Liver (tissue), 9 donors: ENCODE results near the gene FLNC. TPM values are rescaled to one million over a fixed set of nuclear protein-coding genes. Genes with fewer than 3 reads are reported as not detected.

Source experiments
- DNase-seq: peaks from one replicate; pipeline ENCODE4 v3.0.0-alpha.2; 2017; ENCODE audit warnings: low spot score
- H3K27ac ChIP-seq, 2 donors: one replicate each; pipeline ENCODE4 v1.7.0; 2013; ENCODE audit warnings: inconsistent platforms in 2 of 2, low read length in 2 of 2, control low read depth in 1 of 2, low read depth in 1 of 2, mild to moderate bottlenecking in 1 of 2
- H3K27me3 ChIP-seq, 4 donors: one replicate each; pipeline versions ENCODE4 v1.6.1 to v1.7.0; 2013; ENCODE audit warnings: low read length in 3 of 4, inconsistent platforms in 1 of 4, mild to moderate bottlenecking in 1 of 4, moderate library complexity in 1 of 4; ENCODE audit not compliant: control insufficient read depth in 4 of 4, insufficient read depth in 4 of 4
- H3K36me3 ChIP-seq, 4 donors: one replicate each; pipeline versions ENCODE4 v1.6.1 to v1.7.0; 2013; ENCODE audit warnings: low read length in 3 of 4, mild to moderate bottlenecking in 3 of 4, low read depth in 1 of 4, moderate library complexity in 1 of 4; ENCODE audit not compliant: control insufficient read depth in 4 of 4, insufficient read depth in 3 of 4
- H3K4me1 ChIP-seq, 4 donors: one replicate each; pipeline versions ENCODE4 v1.6.1 to v1.7.0; 2013; ENCODE audit warnings: low read length in 3 of 4, mild to moderate bottlenecking in 3 of 4, moderate library complexity in 1 of 4; ENCODE audit not compliant: control insufficient read depth in 4 of 4, insufficient read depth in 4 of 4
- H3K4me3 ChIP-seq, 3 donors: one replicate each; pipeline versions ENCODE4 v1.6.1 to v1.7.0; 2013; ENCODE audit warnings: low read length in 3 of 3, control low read depth in 1 of 3, low read depth in 1 of 3, mild to moderate bottlenecking in 1 of 3
- H3K9ac ChIP-seq, 2 donors: one replicate each; pipeline ENCODE4 v1.7.0; 2013; ENCODE audit warnings: low read length in 2 of 2, mild to moderate bottlenecking in 2 of 2, moderate library complexity in 2 of 2, control low read depth in 1 of 2, low read depth in 1 of 2
- H3K9me3 ChIP-seq, 4 donors: one replicate each; pipeline versions ENCODE4 v1.6.1 to v1.7.0; 2013; ENCODE audit warnings: low read length in 3 of 4; ENCODE audit not compliant: control insufficient read depth in 4 of 4
- ATF3 ChIP-seq: IDR thresholded peaks from 2 replicates; pipeline ENCODE4 v1.6.1; 2016; ENCODE audit warnings: antibody characterized with exemption
- CTCF ChIP-seq: fragments of 150-350 bp; IDR thresholded peaks from 2 replicates; pipeline ENCODE4 v1.5.1; 2017; ENCODE audit warnings: improper control_type of control experiment, low read depth, low read length; ENCODE audit not compliant: missing input control
- EGR1 ChIP-seq, 2 donors: IDR thresholded peaks; 2 replicates each; pipeline ENCODE4 v1.6.1; 2016 to 2018; ENCODE audit warnings: antibody characterized with exemption in 2 of 2, low read depth in 2 of 2
- FOXA1 ChIP-seq: IDR thresholded peaks from 2 replicates; pipeline ENCODE4 v1.6.1; 2016; ENCODE audit warnings: antibody characterized with exemption
- FOXA2 ChIP-seq: IDR thresholded peaks from 2 replicates; pipeline ENCODE4 v1.6.1; 2016; ENCODE audit warnings: antibody characterized with exemption
- GABPA ChIP-seq, 2 donors: IDR thresholded peaks in 1 of 2; conservative IDR thresholded peaks in 1 of 2; 2 replicates each; pipeline ENCODE4 v1.6.1; 2016; ENCODE audit warnings: antibody characterized with exemption in 2 of 2, mild to moderate bottlenecking in 1 of 2, moderate library complexity in 1 of 2
- HNF4A ChIP-seq, 2 donors: conservative IDR thresholded peaks; 2 replicates each; pipeline ENCODE4 v1.6.1; 2016; ENCODE audit warnings: antibody characterized with exemption in 2 of 2, mild to moderate bottlenecking in 2 of 2
- HNF4G ChIP-seq: IDR thresholded peaks from 2 replicates; pipeline ENCODE4 v1.6.1; 2016; ENCODE audit warnings: antibody characterized with exemption
- JUND ChIP-seq, 2 donors: IDR thresholded peaks; 2 replicates each; pipeline ENCODE4 v1.6.1; 2016; ENCODE audit warnings: antibody characterized with exemption in 2 of 2
- MAX ChIP-seq: IDR thresholded peaks from 2 replicates; pipeline ENCODE4 v1.6.1; 2016; ENCODE audit warnings: antibody characterized with exemption
- NR2F2 ChIP-seq: IDR thresholded peaks from 2 replicates; pipeline ENCODE4 v1.6.1; 2016; ENCODE audit warnings: antibody characterized with exemption
- RAD21 ChIP-seq, 2 donors: IDR thresholded peaks; 2 replicates each; pipeline ENCODE4 v1.6.1; 2016; ENCODE audit warnings: antibody characterized with exemption in 2 of 2, mild to moderate bottlenecking in 2 of 2
- REST ChIP-seq: IDR thresholded peaks from 2 replicates; pipeline ENCODE4 v1.6.1; 2016; ENCODE audit warnings: antibody characterized with exemption, mild to moderate bottlenecking
- RXRA ChIP-seq, 2 donors: IDR thresholded peaks; 2 replicates each; pipeline ENCODE4 v1.6.1; 2017 to 2018; ENCODE audit warnings: antibody characterized with exemption in 2 of 2, mild to moderate bottlenecking in 1 of 2
- SP1 ChIP-seq: IDR thresholded peaks from 2 replicates; pipeline ENCODE4 v1.6.1; 2018; ENCODE audit warnings: antibody characterized with exemption, mild to moderate bottlenecking
- TAF1 ChIP-seq: conservative IDR thresholded peaks from 2 replicates; pipeline ENCODE4 v1.6.1; 2016; ENCODE audit warnings: antibody characterized with exemption, mild to moderate bottlenecking
- YY1 ChIP-seq: IDR thresholded peaks from 2 replicates; pipeline ENCODE4 v1.6.1; 2016; ENCODE audit warnings: antibody characterized with exemption, mild to moderate bottlenecking
- ZBTB33 ChIP-seq: IDR thresholded peaks from 2 replicates; pipeline ENCODE4 v1.6.1; 2016; ENCODE audit warnings: antibody characterized with exemption
- WGBS: extraction: QIAGEN DNeasy Blood & Tissue Kit; methylation state at CpG from one replicate; pipeline ENCODE4 v1.1.7; 2013; 5-methylcytosine and 5-hydroxymethylcytosine counted together
- polyA plus RNA-seq, 2 donors: library from polyadenylated mRNA; stranded (reverse) in 1 of 2; unstranded in 1 of 2; fragments of 200-250 nt in 1 of 2; fragments of >200 nt in 1 of 2; fragmentation: Nextera tagmentation in 1 of 2; extraction: Ambion mirVana in 1 of 2; gene quantifications; one replicate each; pipeline versions ENCODE4 v1.2.1 to v1.2.3, GENCODE V29; 2013 to 2015
- total RNA-seq, 2 donors: library from RNA; depleted of rRNA; stranded (reverse); fragments of >200 nt; gene quantifications; one replicate each; pipeline ENCODE4 v1.2.3, GENCODE V29; 2014
- donor health status: healthy.
- donor health status: healthy.
- donor health status: healthy.
- donor health status: healthy.
- donor health status: healthy.

The FLNC gene
- total and polyA plus RNA-seq, 4 donors, result 0.03 to 2.3 (median 0.53) TPM

GRCh38 chr7:128814499-128814898, 15.7 kb upstream of the FLNC start:
- Histone ChIP-seq H3K4me1 (no peaks in the 10 kb centered on the region), H3K27me3 (no peaks in the 10 kb centered on the region), H3K9ac (no peak overlapping the region), H3K27ac (no peak overlapping the region), H3K4me3 (no peak overlapping the region), H3K36me3 (no peaks in the 10 kb centered on the region), H3K9me3 (no peaks in the 10 kb centered on the region)
- no peak for DNase-seq
- WGBS, result 91% methylated on average over 6 of the region's 6 CpGs
- no peak for TF ChIP-seq EGR1 (IDR thresholded peaks at IDR 0.05; ENCODE audit: low read depth in 2 of 2)
- TF ChIP-seq JUND (IDR thresholded peaks at IDR 0.05), result no peak
- TF ChIP-seq GABPA (IDR thresholded peaks at IDR 0.05 in 1 of 2, conservative IDR thresholded peaks at IDR 0.05 in 1 of 2), result no peak
- no peak for TF ChIP-seq CTCF
- no peak for TF ChIP-seq SP1
- TF ChIP-seq ATF3, result no peak
- no peak for TF ChIP-seq FOXA2
- TF ChIP-seq ZBTB33, result no peak
- no peak for TF ChIP-seq YY1
- no peak for TF ChIP-seq NR2F2
- no peak for TF ChIP-seq HNF4G
- TF ChIP-seq TAF1, result no peak
- no peak for TF ChIP-seq HNF4A (conservative IDR thresholded peaks at IDR 0.05)
- no peak for TF ChIP-seq FOXA1
- TF ChIP-seq REST, result no peak
- no peak for TF ChIP-seq MAX
- TF ChIP-seq RAD21 (IDR thresholded peaks at IDR 0.05), result no peak
- no peak for TF ChIP-seq RXRA (IDR thresholded peaks at IDR 0.05)
